Activated CD4-positive, alpha-beta T cell treated with anti-CD3 and anti-CD28 coated beads, Interleukin-2, Interleukin-4, amounts not matched to agents 100 ng/mL and 50 ng/mL, durations not matched to agents 16 hours and 8 hours (primary cell): ENCODE data around the gene PDE4D.
"Not testable (repeated sequence)": the region's sequence is repeated elsewhere in the genome, so short reads cannot be mapped to it uniquely, and the experiment has no call there.

Source experiments
- DNase-seq: peaks from one replicate; pipeline ENCODE4 v3.0.0-alpha.2; 2020; ENCODE audit warnings: low spot score

Gene PDE4D

DNA sequence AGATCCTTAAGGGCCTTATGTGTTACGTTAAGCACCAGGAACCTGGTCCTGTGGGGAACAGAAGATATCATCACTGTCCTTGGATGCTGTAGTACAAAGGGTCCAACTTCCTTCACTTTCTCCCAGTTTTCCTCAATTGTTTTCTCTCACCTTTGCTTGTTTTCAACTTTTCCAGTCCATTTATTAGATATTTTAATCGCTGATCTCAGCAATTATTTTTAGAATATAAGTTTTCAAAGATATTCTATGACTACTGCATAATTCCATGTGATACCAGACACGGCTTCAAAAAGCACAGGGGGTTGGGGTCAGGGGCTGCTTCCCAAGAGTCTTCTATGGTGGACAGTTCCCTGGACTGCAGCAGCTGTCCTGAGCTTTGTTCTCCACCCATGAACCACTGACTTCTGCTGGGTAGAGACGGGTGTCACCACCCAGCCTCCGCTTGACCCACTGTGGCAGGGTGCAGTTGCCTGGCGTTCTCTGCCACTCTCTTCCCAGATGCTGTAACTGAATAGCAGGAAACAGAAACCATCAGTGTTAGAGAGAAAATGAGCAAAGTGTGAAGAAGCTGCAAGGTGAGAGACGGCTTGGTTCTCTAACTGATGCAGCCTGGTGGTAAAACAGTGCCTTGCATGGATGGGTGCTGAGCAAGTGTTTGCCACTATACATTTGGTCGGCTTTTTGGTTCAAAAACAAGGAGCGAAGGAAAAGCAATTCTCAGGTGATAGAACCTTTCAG lies 927.7 kb downstream of the PDE4D start:
- no peak for DNase-seq

GRCh38 chr5:58963821-58964220 lies 929.7 kb downstream of the PDE4D start:
- DNase-seq = no peak

- DNase-seq = no peak
Observed at GRCh38 chr5:58963361-58963760, 930.2 kb downstream of the PDE4D start.

DNA sequence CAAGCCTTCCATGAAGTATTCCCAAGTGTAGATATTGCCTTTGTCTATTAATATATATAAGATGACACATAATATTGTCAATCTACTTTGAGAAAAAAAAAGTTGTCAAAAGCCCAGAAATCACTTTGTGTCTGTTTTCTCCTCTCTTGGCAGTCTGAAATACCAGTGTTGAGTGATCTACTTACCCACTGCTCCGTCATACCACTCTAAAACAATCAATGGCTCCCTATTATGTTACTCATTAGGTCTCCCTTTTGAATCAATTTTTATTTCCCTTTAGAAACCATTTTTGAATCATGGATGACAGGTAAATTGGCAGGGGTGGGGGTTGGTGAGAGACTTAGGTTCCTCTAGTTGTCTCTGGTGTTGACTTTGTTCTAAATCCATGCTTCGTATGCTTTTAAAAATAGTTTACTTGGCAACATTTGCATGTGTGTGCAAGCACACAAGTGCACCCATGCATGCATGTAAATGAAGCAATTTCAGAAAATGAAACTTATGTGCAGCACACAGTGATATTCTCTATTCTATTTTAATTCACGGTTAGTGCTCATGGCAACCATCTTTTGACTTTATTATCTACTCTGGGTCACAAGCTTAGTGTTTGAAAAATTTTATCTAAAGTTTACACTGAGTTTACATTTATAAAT lies 931.8 kb downstream of the PDE4D start:
- no peak for DNase-seq

- no peak for DNase-seq
Observed at GRCh38 chr5:58958701-58959100, 934.8 kb downstream of the PDE4D start.

DNA sequence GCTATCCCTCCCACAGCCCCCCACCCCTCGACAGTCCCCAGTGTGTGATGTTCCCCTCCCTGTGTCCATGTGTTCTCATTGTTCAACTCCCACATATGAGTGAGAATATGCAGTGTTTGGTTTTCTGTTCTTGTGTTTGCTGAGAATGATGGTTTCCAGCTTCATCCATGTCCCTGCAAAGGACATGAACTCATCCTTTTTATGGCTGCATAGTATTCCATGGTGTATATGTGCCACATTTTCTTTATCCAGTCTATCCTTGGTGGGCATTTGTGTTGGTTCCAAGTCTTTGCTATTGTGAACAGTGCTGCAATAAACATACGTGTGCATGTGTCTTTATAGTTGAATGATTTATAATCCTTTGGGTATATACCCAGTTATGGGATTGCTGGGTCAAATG lies 940.3 kb downstream of the PDE4D start:
- DNase-seq = not testable (repeated sequence)

DNA sequence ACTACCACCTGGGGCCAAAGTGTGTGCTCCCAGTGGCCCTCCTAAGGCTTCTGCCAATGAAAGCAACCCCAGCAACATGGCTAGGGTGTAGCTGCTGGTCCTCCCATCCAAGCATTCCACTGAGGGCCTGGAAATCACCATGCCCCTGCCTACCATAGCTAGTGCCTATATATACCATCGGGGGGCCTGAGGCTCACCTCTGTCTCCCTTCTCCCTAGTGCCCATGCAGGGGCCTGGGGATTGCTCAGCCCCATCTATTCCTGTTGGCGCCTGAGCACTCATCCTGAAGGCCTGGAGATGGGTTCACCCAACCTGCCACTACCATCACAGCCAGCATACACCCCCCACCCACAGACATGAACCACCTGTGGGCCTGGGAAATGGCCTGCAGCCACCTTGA lies 943.3 kb downstream of the PDE4D start:
- DNase-seq = no peak

DNA sequence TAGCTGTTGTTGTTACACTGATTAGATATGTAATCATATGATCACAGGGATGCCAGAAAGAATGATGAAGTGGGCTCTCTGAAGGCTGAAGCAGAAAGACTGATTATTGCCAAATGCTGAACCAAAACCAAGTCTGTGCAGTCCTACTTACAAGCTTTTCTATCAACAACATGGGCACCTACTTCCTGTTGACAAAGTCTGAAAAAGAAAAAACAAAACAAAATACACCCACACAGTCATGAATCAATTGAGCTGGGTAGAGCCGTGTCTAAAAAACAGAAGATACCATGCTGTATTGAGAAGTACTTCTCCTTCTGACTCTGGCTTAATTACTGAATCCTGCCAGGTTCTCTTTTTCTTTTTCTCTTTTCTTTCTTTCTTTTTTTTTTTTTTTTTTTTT lies 947.3 kb downstream of the PDE4D start:
- DNase-seq = no peak

GRCh38 chr5:58944221-58944620 lies 949.3 kb downstream of the PDE4D start:
- DNase-seq = no peak

DNA sequence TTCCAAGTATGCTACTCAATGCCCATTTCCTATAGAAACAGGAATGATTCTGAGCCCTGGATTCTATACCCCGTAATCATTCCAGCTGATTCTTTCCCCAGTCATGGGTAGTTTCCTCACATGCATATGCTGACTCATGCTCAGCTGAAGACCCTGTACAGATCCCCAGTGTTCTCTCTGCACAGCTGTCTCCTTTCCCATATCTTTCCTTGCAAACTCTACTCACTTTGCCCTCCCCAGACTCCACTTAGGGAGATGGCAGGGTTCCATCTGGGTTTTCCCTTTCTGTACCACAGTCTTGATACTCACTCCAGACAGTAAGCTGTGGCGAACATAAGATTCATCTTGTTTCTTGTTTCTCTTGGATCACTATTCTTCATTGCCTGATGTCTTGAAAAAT lies 953.1 kb downstream of the PDE4D start:
- DNase-seq = no peak

DNA sequence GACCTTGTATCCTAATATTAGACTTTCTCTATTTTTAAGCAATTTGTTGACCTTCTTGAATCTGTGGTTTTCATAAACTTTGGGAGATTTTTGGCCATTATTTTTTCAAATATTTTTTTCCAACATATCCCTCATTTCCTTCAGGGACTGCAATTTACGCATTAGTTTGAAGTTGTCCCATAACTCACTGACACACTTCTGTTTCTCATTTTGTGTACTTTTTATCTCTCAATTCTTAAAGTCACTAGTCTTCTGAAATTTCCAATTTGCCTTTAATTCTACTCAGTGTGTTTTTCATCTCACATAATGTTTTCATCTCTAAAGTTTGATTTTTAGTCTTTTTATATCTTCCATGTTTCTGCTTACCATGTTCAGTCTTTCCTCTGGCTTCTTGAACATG lies 953.9 kb downstream of the PDE4D start:
- no peak for DNase-seq

DNA sequence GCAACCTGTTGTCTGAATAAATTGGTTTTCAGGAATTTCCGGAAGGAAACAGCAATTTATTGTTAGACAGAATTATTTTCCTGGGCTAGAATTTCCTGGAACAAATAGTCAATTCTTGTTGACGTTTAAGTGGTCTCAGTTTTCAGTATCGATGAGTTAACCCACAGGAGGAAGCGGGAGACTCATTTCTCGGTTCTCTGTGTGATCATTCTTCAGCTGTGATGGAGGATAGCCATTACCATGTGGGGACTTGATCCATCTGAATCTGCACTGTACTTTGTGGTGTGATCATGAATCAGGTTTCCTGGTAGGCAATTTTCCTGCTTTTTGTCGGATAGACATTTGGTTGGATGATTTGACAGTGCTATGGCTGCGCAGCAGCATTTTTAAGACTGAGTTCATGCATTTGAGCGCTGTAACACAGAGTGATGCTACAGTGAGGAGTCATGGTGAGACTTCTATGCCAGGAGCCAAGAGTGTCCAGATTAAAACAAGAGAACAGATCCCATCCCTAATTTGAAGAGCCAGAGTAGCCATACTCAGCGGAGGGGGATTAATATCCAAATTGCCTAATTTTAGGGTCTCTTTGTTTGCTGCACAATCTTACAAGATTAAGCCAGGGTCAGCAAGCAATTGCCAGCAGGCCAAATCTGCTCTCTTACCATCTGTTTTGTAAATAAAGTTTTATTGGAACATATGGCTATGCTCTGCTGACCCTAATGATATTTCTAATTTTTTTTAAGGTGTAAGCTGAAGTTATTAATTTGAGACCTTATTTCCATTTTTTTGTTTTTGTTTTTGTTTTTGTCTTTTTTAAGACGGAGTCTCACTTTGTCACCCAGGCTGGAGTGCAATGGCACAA lies 954.7 kb downstream of the PDE4D start:
- DNase-seq = no peak

GRCh38 chr5:58937031-58937681 lies 956.4 kb downstream of the PDE4D start:
- DNase-seq = no peak

GRCh38 chr5:58934629-58935097 lies 958.9 kb downstream of the PDE4D start:
- DNase-seq = no peak

- DNase-seq = no peak
Observed at GRCh38 chr5:58933891-58934628, 959.5 kb downstream of the PDE4D start.

GRCh38 chr5:58932057-58932612 lies 961.4 kb downstream of the PDE4D start:
- no peak for DNase-seq

DNA sequence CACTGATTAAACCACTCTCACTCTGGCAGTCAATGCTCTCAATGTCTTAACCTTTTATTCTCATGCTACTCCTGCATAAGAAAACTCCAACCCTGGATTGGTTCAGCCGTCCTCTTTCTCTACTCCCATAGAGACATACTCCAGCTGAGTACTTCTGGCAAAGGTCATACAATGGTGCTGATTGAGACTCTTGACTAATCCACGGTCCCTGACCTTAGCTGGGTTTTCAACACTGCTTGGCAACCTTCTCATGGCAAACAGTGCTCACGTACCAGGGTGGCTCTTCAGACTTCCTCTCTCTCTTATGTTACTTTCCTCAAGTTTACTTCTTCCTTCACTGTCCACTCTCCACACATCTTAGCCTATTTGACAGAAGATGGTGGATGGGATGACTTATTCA lies 963.0 kb downstream of the PDE4D start:
- DNase-seq = no peak

- no peak for DNase-seq
Observed at GRCh38 chr5:58929726-58930125, 963.8 kb downstream of the PDE4D start.

- DNase-seq = no peak
Observed at GRCh38 chr5:58927938-58928337, 965.6 kb downstream of the PDE4D start.

- DNase-seq = no peak
Observed at GRCh38 chr5:58927181-58927580, 966.3 kb downstream of the PDE4D start.

DNA sequence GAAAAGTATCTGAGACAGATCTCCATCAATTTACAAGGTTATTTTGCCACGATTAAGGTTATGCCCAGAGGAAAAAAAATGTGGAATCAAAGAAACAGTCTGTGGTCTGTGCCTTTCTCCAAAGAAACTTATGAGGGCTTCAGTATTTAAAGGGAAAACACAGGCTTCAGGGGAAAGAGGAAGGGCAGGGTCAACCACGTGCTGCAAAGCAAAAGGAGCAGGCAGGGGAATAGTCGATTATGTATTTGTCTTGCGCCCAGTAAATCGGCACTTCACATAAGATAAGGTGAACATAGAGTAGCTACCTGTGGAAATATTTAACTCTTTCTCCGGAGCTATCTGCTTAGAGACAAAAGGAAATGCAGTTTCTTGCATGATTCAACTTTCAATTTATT lies 967.0 kb downstream of the PDE4D start:
- no peak for DNase-seq
